K562 (cell line): ENCODE results near the gene LYST. TPM values are rescaled to one million over a fixed set of nuclear protein-coding genes. Genes with fewer than 3 reads are reported as not detected.

ENCODE experiments used
- ATAC-seq: fragments of 200-7000 bp; cut with Tn5 transposase; 3 replicates; pipeline ENCODE4 v1.9.1; 2020; ENCODE audit warnings: moderate library complexity
- BruUV-seq: library from RNA; stranded (reverse); fragments of 400-500 nt; replicated peaks from 2 replicates; lab custom pipeline; 2021; lab: Mats Ljungman, UMichigan
- CTCF ChIA-PET: fragments of 300-600 bp; formaldehyde crosslinking; extraction: SDS; loops from one replicate; lab custom pipeline; 2021; ENCODE audit warnings: low intra/inter-chr PET ratio; lab: Yijun Ruan, JAX
- POLR2A ChIA-PET: fragments of 300-600, 350-650 bp; sonication (Branson Sonifier 250); formaldehyde crosslinking; extraction: SDS; loops from one replicate; lab custom pipeline; 2021; ENCODE audit warnings: antibody characterized with exemption, inconsistent platforms; lab: Yijun Ruan, JAX
- DNase-seq, 4 experiments: peaks; one replicate each; pipeline versions ENCODE4 v3.0.0 to v3.0.0-alpha.2; 2011 to 2018; ENCODE audit warnings: low spot score in 3 of 4, mixed read lengths in 3 of 4; ENCODE audit errors: extremely low read depth in 1 of 4
- FAIRE-seq: peaks from 2 replicates; lab custom pipeline; 2011; peaks lifted over from hg19 to GRCh38; lab: Jason Lieb, UNC
- H2AFZ ChIP-seq: 2 replicates; pipeline ENCODE4 v1.6.0; 2011; ENCODE audit warnings: low read depth, low read length, control low read depth, inconsistent platforms
- H3K27ac ChIP-seq: fragments of 200-600 bp; 3 replicates; pipeline ENCODE4 v1.8.0; 2011; ENCODE audit warnings: low read depth, mild to moderate bottlenecking, control low read depth, inconsistent platforms, low read length, moderate library complexity, mixed read lengths; ENCODE audit errors: extremely low read depth
- H3K27me3 ChIP-seq, 2 experiments: fragments of 300-600 bp in 1 of 2; 2 replicates in 1 of 2; 3 replicates in 1 of 2; pipeline versions ENCODE4 v1.6.0 to v1.8.0; 2011; ENCODE audit warnings: inconsistent platforms in 2 of 2, low read length in 2 of 2, mild to moderate bottlenecking in 1 of 2, mixed read lengths in 1 of 2, moderate library complexity in 1 of 2; ENCODE audit not compliant: control insufficient read depth in 2 of 2, insufficient read depth in 2 of 2
- H3K36me3 ChIP-seq: fragments of 300-600 bp; 3 replicates; pipeline ENCODE4 v1.8.0; 2011; ENCODE audit warnings: mild to moderate bottlenecking, low read length, inconsistent platforms; ENCODE audit not compliant: control insufficient read depth, insufficient read depth
- H3K4me1 ChIP-seq, 2 experiments: fragments of 200-600 bp in 1 of 2; replicated peaks in 1 of 2; 2 replicates in 1 of 2; 3 replicates in 1 of 2; pipeline versions ENCODE4 v1.5.1 to v1.8.0; 2011; ENCODE audit warnings: inconsistent platforms in 2 of 2, low read length in 2 of 2, mild to moderate bottlenecking in 1 of 2, mixed read lengths in 1 of 2, moderate library complexity in 1 of 2; ENCODE audit not compliant: control insufficient read depth in 2 of 2, insufficient read depth in 2 of 2
- H3K4me2 ChIP-seq: 2 replicates; pipeline ENCODE4 v1.6.1; 2011; ENCODE audit warnings: low read length, control low read depth, inconsistent platforms, mixed read lengths; ENCODE audit not compliant: insufficient read depth
- H3K4me3 ChIP-seq: fragments of 200-600 bp; sonication (generic), shearing (Covaris generic); 2 replicates; pipeline ENCODE4 v1.5.1; 2016; ENCODE audit warnings: control low read depth, inconsistent platforms
- H3K79me2 ChIP-seq: fragments of 200-600 bp; 3 replicates; pipeline ENCODE4 v1.8.0; 2011; ENCODE audit warnings: low read length, inconsistent platforms; ENCODE audit not compliant: control insufficient read depth, insufficient read depth
- H3K9ac ChIP-seq, 2 experiments: 2 replicates each; pipeline versions ENCODE4 v1.6.0 to v1.6.1; 2011; ENCODE audit warnings: low read depth in 2 of 2, low read length in 2 of 2, control low read depth in 1 of 2, inconsistent platforms in 1 of 2, mild to moderate bottlenecking in 1 of 2, mixed read lengths in 1 of 2; ENCODE audit not compliant: insufficient read depth in 1 of 2
- H3K9me1 ChIP-seq: one replicate; pipeline ENCODE4 v1.6.0; 2011; ENCODE audit warnings: inconsistent platforms, mild to moderate bottlenecking, low read length, moderate library complexity; ENCODE audit not compliant: control insufficient read depth, insufficient read depth
- H3K9me3 ChIP-seq: replicated peaks from 2 replicates; pipeline ENCODE4 v1.5.1; 2011; ENCODE audit warnings: low read depth, low read length, inconsistent platforms; ENCODE audit not compliant: control insufficient read depth, insufficient read depth
- H4K20me1 ChIP-seq: replicated peaks from 2 replicates; pipeline ENCODE4 v1.6.1; 2011; ENCODE audit warnings: low read length, inconsistent platforms, mixed read lengths; ENCODE audit not compliant: control insufficient read depth, insufficient read depth
- HNRNPH1 ChIP-seq: fragments of 200-400 bp; formaldehyde crosslinking; optimal IDR thresholded peaks from 2 replicates; pipeline ENCODE3; 2017; ENCODE audit warnings: low read depth, mild to moderate bottlenecking, low read length, moderate library complexity
- JUND ChIP-seq, 2 experiments: IDR thresholded peaks; 2 replicates in 1 of 2; 3 replicates in 1 of 2; pipeline ENCODE4 v1.6.1; 2011; ENCODE audit warnings: borderline replicate concordance in 2 of 2, low read depth in 2 of 2, low read length in 2 of 2, improper control_type of control experiment in 1 of 2, missing biosample characterization in 1 of 2, missing genetic modification characterization in 1 of 2, missing genetic modification reagents in 1 of 2
- MTF1 ChIP-seq: fragments of 250-450 bp; sonication (Bioruptor Pico); IDR thresholded peaks from 2 replicates; pipeline ENCODE4 v1.9.0; 2021; ENCODE audit warnings: moderate library complexity, mild to moderate bottlenecking, inconsistent platforms, borderline replicate concordance
- RBM34 ChIP-seq: fragments of 200-400 bp; formaldehyde crosslinking; IDR thresholded peaks from 2 replicates; pipeline ENCODE4 v1.6.1; 2018; ENCODE audit warnings: low read length, borderline replicate concordance; ENCODE audit not compliant: insufficient read depth
- WGBS: fragments of 100-300 bp; shearing (Covaris generic); methylation state at CpG from one replicate; pipeline ENCODE4 v1.1.6; 2016; ENCODE audit warnings: low coverage, mixed read lengths; ENCODE audit not compliant: insufficient coverage; ENCODE audit errors: missing lambda C conversion rate; 5-methylcytosine and 5-hydroxymethylcytosine counted together
- in situ Hi-C: fragments of 300-500 bp; cut with MboI; formaldehyde crosslinking; loops from 4 replicates; pipeline ENCODE4 v1.15.0; 2018; ENCODE audit warnings: inconsistent platforms, mixed read lengths
- intact Hi-C: fragments of 100-400 bp; cut with micrococcal nuclease; formaldehyde crosslinking; loops from 2 replicates; pipeline ENCODE4 v1.14.2; 2022
- polyA plus RNA-seq, 8 experiments: library from polyadenylated mRNA; depleted of rRNA in 4 of 8; stranded (reverse) in 5 of 8; unstranded in 3 of 8; fragments of >200 nt; fragmentation: Nextera tagmentation in 2 of 8; fragmentation: Illumina TruSeq in 1 of 8; extraction: Ambion mirVana in 2 of 8; extraction: Trizol in 1 of 8; gene quantifications; 2 replicates each; pipeline versions ENCODE4 v1.2.1 to v1.2.3, GENCODE V29; 2011 to 2014; ENCODE audit warnings: inconsistent platforms in 1 of 8, missing spikeins in 1 of 8
- total RNA-seq, 7 experiments: library from RNA; depleted of rRNA in 6 of 7; stranded (reverse); fragments of >200 nt in 6 of 7; fragmentation: Illumina TruSeq in 2 of 7; extraction: Trizol in 2 of 7; gene quantifications; 2 replicates each; pipeline versions ENCODE4 v1.2.1 to v1.2.3, GENCODE V29; 2011 to 2021; ENCODE audit warnings: low replicate concordance in 1 of 7
- TF ChIP-seq, protein P1 (sequence below): fragments of 450-650 bp; formaldehyde crosslinking; IDR thresholded peaks from 2 replicates; pipeline ENCODE4 v1.4.0; 2020; ENCODE audit warnings: mild to moderate bottlenecking, mixed read lengths
- TF ChIP-seq, protein P2 (sequence below): sonication (generic); formaldehyde crosslinking; IDR thresholded peaks from 2 replicates; pipeline ENCODE4 v1.8.0; 2022; ENCODE audit warnings: mild to moderate bottlenecking, missing genetic modification reagents

Gene LYST
- total and polyA plus RNA-seq, 9 of the 15 experiments (the other 6 are each of a cell fraction or from before 2014, with no cell fraction given), result 0.73 to 2.4 (median 1.4) TPM

DNA sequence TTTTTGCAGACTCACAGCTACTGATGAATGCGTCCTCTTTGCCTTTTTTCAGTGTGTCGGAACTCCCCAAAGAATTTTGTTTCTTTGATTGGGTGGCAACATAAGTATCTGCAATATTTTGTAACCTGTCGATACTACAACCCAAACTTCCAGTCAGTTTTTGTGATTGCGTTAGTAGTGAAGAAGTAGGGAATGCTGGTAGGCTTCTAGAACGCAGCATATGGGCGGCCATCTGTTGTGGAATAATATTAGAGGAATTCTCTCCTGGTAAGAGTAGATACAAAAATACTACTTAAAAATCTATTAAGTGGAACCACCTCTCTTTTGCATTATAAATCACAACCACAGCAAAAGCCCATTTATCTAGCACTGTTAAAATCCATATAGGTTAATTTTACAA, 107.4 kb downstream of the LYST start:
- H3K9ac ChIP-seq, result no peak overlapping the region
- no peaks in the 10 kb centered on the region for H4K20me1 ChIP-seq
- POLR2A ChIA-PET, result interaction anchor here (0.5 kb wide), 1 partner anchor 34 kb away, joined by 4 read pairs; no protein-coding TSS in a partner anchor
- no peak overlapping the region for H2AFZ ChIP-seq
- no TSS peak for BruUV-seq
- no peaks in the 10 kb centered on the region for H3K4me1 ChIP-seq
- DNase-seq (no peak), ATAC-seq (no peak), FAIRE-seq (no peak)
- no peaks in the 10 kb centered on the region for H3K36me3 ChIP-seq
- no peaks in the 10 kb centered on the region for H3K79me2 ChIP-seq
- H3K4me3 ChIP-seq, result no peak overlapping the region
- no peaks in the 10 kb centered on the region for H3K9me3 ChIP-seq
- no peak overlapping the region for H3K27ac ChIP-seq
- no peaks in the 10 kb centered on the region for H3K9me1 ChIP-seq
- CTCF ChIA-PET, result interaction anchor here (0.7 kb wide), 1 partner anchor 231 kb away, joined by 3 read pairs; no protein-coding TSS in a partner anchor
- no peak overlapping the region for H3K4me2 ChIP-seq
- 1% methylated on average over 6 of the region's 6 CpGs for WGBS
- in situ Hi-C loops (no loop called here), intact Hi-C loops (no loop called here)
- H3K27me3 ChIP-seq, result peaks cover 0 to 3% of the 10 kb centered on the region in 2 experiments; a peak in 2 of 5 replicates
- TF ChIP-seq HNRNPH1 (no peak), JUND (IDR thresholded peaks at IDR 0.05; ENCODE audit: borderline replicate concordance, low read depth, low read length) (no peak), JUND (tag; IDR thresholded peaks at IDR 0.05; ENCODE audit: borderline replicate concordance, low read depth, low read length) (no peak), RBM34 (no peak), MTF1 (no peak)
- TF ChIP-seq, protein P1, sequence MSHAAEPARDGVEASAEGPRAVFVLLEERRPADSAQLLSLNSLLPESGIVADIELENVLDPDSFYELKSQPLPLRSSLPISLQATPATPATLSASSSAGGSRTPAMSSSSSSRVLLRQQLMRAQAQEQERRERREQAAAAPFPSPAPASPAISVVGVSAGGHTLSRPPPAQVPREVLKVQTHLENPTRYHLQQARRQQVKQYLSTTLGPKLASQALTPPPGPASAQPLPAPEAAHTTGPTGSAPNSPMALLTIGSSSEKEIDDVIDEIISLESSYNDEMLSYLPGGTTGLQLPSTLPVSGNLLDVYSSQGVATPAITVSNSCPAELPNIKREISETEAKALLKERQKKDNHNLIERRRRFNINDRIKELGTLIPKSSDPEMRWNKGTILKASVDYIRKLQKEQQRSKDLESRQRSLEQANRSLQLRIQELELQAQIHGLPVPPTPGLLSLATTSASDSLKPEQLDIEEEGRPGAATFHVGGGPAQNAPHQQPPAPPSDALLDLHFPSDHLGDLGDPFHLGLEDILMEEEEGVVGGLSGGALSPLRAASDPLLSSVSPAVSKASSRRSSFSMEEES (CRISPR knock-in tag), result no peak
- TF ChIP-seq, protein P2, sequence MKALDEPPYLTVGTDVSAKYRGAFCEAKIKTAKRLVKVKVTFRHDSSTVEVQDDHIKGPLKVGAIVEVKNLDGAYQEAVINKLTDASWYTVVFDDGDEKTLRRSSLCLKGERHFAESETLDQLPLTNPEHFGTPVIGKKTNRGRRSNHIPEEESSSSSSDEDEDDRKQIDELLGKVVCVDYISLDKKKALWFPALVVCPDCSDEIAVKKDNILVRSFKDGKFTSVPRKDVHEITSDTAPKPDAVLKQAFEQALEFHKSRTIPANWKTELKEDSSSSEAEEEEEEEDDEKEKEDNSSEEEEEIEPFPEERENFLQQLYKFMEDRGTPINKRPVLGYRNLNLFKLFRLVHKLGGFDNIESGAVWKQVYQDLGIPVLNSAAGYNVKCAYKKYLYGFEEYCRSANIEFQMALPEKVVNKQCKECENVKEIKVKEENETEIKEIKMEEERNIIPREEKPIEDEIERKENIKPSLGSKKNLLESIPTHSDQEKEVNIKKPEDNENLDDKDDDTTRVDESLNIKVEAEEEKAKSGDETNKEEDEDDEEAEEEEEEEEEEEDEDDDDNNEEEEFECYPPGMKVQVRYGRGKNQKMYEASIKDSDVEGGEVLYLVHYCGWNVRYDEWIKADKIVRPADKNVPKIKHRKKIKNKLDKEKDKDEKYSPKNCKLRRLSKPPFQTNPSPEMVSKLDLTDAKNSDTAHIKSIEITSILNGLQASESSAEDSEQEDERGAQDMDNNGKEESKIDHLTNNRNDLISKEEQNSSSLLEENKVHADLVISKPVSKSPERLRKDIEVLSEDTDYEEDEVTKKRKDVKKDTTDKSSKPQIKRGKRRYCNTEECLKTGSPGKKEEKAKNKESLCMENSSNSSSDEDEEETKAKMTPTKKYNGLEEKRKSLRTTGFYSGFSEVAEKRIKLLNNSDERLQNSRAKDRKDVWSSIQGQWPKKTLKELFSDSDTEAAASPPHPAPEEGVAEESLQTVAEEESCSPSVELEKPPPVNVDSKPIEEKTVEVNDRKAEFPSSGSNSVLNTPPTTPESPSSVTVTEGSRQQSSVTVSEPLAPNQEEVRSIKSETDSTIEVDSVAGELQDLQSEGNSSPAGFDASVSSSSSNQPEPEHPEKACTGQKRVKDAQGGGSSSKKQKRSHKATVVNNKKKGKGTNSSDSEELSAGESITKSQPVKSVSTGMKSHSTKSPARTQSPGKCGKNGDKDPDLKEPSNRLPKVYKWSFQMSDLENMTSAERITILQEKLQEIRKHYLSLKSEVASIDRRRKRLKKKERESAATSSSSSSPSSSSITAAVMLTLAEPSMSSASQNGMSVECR, result no peak
